Activated T-helper 1 cell treated with Interleukin-2 at 50 U/mL for 16 hours (primary cell): ENCODE measurements around the gene AFTPH.

ENCODE experiments used
- DNase-seq: peaks from one replicate; pipeline ENCODE4 v3.0.0-alpha.2; 2020; ENCODE audit warnings: low read depth

Gene AFTPH

DNA sequence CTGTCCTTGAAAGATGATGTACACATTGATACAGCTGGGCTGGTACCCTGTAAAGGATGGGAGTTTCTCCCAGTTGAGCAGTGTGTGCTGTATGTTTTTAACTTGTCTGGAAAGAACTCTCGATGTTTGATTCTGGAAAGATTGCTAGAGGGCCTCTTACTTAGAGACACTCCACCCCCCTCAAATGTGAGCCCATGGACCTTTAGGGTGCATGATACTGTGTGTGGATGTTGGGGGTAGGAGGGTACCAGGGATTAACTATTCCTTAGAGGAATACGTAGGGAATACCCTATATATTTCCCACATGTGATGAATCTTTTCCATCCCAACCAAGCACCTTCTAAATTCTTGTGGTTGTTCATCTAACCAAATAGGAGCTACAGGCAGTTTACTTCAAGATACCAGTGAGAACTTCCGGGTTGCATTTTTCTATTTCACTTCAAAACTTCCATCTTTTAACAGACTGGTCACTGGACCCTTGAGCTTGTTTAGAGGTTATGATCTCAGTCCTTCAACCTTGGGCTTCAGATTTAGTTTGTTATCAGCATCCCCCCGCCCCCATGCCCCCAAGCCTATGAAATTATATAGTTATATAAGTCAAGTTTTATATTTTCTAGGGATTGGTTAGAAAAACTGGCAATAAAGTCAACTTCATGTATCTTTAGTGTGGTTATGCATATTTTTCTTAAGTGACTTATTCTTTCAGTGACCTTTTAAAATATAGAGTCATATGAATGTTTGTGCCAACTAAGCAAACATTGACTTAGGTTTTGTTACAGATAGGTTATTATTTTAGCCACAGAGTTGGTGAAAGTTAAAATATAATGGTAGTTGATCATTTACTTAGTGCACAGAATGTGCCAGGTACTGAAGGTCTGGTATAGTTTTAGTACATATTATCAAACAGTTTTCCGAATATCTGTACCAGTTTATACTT is 18.2 kb downstream of the AFTPH start:
- no peak for DNase-seq

DNA sequence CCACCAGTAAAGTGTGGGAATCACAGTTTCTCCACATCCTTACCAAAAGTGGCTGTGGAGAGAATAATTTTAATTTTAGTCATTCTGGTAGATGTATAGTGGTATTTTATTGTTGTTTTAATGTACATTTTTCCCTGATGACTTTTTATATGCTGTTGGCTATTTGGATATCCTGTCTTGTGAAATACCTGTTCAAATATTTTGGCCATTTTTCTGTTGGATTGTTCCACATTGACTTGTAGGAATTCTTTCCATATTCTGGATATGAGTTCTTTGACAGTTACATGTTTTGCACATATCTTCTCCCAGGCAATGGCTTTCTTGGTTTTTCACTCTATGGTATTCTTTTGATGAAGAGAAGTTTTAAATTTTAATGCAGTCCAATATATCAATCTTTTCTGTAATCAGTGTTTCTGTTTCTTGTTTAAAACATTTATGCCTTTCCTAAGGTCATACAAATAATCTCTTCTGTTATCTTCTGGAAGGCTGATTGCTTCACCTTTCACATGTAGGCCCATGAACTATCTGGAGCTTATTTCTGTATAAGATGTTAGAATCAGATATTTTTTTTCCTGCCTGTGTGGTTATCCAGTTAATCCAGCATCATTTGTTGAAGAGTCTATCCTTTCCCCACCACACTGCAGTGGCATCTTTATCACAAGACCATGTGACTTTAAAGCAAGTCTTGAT is 19.0 kb downstream of the AFTPH start:
- DNase-seq = no peak

DNA sequence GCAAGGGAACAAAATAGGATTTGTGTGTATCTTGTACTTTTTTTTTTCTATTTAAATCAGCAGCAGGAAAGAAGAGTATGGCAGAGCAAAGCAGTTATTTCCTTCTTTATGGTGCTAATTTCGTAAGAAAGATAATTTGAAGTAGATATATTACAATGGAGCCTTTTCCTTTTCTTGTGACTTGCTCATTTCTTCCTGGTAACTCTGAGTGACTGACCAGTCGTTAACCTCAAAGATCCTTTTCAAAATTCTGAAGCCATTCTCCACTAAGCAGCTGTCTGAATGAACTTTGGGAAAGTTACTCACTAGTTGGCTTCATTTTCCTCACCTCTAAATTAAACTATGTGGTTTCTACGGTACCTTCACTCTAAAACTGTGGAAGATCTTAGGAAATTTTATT is 24.6 kb downstream of the AFTPH start:
- no peak for DNase-seq

DNA sequence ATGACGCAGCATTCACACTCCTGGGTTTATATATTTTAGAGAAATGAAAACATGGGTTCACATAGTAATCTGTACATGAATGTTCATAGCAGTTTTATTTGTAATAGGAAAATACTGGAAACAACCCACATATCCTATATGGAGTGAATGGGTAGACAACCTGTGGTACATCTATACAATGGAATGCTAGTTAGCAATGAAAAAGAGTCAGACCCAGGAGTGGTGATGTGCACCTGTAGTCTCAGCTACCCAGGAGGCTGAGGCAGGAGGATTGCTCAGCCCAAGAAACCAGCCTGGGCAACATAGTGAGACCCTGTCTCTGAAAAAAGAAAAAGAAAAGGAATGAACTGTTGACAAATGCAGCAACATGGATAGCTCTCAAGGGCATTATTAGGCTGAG is 25.9 kb downstream of the AFTPH start:
- no peak for DNase-seq

DNA sequence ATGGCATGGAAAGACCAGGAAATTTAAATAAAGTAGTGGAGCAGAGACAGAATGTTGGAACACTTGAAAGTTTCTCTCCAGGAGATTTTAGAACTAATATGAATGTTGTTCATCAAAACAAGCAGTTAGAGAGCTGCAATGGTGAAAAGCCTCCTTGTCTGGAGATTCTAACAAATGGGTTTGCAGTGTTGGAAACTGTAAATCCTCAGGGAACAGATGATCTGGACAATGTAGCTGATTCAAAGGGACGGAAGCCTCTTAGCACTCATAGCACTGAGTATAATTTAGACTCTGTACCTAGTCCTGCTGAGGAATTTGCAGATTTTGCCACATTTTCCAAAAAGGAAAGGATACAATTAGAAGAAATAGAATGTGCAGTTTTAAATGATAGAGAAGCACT is 27.7 kb downstream of the AFTPH start:
- DNase-seq = no peak

DNA sequence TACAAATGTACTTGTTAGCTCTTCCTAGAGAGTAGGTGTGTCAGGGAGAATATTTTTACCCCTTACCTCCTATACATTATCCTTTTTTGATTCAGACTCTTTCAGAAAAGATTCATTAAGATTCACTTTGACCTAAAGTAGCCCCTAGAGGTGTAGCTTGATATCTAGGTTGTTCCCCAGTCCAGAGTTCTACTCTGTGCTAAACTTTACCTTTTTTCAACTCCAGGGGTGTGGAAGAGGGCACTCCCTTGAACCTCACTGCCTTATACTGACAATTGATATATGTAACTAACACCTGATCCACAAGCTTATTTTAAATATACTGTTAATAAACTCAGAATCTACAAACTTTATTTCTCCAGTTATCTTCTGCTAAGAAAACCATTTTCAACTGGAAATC is 30.0 kb downstream of the AFTPH start:
- DNase-seq = no peak

DNA sequence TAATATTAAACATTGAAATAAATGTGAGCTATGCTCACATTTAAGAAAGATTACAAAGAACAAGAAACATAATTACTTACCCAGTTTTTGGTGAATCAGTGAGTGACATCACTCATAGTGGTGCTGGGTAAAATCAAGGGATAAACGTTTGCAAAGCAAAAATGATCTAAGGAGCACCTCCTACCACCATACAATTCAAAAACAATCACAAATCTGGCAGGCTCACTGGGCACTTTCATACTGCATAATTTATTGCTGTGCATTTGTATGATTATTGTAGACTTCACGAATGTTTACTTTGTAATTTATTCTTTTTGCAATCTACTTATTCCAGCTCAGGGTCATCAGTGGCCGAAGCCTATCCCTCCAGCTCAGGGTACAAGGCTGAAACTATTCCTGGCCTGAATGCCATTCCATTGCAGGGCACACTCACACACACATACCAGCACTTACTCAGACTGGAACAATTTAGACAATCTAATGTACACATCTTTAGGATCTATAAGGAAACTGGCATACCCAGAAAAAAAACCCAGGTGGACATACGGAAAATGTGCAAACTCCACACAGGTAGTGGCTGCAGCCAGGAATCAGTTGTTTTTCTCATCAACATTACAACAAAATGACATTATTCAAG is 34.4 kb downstream of the AFTPH start:
- DNase-seq = no peak

DNA sequence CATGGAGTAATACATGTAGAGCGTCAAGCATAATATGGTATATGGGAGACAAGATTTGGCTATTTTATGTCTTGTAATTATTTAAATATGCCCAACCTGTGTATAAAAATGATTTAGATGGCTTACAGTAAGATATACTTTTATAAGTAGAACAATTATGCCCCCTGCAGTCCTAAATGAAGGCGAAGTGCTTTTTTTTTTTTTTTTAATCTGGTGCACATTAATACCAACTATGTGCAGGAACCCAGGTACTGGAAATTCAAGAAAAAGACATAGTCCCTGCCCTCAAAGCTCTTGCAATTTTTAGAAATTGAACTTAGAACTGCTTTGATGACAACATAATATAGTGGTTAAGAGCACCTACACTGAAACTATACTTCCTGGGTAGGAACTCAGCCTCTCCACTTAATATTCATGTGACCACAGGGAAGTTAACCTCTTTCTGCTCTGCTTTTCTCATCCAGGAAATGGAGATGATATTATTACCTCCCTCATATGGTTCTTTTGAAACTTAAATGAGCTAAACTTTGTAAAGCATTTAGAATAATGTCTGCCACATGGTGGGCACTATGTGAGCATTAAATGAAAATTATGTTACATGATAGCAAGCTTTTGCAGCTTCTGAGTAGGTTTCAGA is 38.1 kb downstream of the AFTPH start:
- DNase-seq = no peak

DNA sequence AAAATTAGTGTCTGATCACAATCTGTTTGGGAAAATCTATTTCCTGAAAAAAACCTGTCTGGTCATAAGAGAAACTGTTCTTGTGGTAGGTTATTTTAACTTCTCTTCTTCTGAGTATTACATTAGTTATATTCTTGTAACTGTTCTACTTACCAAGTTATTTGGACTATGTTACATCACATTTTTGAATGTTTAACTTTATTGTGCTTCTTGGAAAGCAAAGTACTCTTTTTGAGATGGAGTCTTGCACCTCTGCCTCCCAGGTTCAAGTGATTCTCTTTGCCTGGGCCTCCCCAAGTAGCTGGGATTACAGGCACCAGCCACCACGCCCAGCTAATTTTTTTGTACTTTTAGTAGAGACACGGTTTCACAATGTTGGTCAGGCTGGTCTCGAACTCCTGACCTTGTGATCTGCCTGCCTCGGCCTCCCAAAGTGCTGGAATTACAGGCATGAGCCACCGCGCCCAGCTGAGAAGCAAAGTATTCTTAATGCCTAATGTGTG is 39.4 kb downstream of the AFTPH start:
- DNase-seq = no peak

DNA sequence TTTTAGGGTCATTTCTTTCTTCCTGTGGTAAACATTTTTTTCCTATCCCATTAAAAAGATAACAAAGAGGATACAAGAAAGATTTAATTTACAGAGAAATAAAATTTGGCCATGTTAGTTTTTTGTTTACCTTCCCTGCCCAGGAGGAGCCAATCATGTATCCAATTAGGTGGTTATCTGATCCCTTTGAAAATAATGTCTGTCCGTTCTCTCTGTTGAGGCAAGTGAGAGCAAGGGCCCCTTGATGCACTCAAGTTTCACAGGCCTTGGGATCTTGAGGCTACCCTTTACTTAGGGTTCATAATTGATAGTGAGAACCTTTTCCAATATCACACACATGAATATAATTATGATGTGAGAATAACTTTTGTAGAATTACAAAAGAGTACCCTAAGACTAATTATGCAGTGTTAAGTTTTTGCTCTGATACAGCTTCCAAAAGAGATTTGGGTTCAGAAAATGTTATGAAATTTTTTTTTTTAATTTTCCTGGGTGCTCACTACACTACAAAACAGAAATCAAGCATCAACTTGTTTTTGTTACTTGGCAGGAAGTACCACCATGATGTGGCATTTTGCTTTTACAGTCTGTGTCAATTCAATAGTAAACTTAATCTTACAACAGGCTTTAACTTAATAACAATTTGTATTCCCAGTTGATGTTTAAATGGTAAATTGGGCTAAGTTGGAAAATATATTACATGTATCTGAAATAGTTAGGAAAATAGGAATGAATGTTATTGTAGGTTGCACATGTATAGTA is 42.0 kb downstream of the AFTPH start:
- DNase-seq = no peak

DNA sequence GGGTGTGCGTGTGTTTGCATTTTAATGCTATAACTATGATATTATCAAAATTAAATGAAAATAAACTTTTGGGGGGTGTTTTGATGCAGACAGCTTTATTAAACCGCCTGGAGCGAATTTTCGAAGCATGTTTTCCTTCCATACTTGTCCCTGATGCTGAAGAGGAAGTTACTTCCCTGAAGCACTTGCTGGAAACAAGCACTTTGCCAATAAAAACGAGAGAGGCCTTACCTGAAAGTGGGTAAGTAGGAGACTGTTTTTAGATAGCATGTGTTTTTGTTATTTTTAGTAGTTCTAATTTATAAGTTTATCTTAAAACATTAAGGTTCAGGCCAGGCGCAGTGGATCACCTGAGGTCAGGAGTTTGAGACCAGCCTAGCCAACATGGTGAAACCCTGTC is 43.3 kb downstream of the AFTPH start:
- DNase-seq = no peak

DNA sequence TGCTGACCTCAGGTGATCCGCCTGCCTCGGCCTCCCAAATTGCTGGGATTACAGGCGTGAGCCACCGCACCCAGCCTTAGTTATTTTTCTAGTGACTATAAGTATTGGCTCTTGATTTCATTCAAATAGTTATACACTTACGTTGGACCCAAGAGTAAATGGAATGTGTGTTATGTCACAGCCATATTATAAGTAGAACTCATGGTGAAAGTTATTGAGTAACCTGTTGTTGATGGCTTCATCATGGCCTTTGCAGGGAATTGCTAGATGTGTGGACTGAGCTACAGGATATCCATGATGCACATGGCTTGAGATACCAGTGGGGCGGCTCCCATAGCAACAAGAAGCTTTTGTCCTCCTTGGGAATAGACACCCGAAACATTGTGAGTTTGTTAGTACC is 44.7 kb downstream of the AFTPH start:
- no peak for DNase-seq

DNA sequence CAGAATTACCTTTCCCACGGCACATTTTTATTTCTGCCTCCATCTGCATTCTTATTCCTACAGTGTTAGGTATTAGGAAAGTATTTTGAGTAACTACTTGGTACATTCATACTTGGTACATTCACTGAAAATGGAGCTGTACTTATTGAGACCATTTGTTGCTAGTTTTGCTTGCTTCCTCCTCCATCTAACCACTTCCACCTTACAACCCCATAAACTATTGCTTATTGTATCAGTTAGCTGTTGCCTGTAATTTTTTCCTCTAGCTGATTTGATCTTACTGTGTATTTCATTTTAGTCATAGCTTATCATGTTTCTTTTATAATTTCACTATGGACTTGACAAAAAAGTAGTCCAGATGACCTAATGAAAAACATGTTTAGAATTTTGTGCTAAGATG is 50.7 kb downstream of the AFTPH start:
- DNase-seq = no peak

DNA sequence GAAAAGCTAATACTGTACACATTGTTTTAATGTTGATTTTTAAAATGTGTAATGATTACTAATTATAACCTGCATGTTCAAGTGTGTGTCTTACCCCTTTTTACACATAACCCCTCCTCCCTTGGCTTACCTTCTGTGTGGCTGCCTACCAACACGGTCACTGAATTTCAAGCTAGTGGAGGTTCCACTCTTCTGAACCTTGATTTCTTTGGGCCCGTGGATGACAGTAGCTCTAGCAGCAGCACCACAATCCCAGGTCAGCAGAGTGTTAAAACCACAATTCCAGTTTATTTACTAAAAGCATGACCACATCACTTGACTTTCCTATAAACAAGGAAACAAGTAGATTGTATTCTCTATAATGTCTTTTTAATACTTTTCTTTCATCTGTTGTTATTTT is 56.9 kb downstream of the AFTPH start:
- DNase-seq = no peak

DNA sequence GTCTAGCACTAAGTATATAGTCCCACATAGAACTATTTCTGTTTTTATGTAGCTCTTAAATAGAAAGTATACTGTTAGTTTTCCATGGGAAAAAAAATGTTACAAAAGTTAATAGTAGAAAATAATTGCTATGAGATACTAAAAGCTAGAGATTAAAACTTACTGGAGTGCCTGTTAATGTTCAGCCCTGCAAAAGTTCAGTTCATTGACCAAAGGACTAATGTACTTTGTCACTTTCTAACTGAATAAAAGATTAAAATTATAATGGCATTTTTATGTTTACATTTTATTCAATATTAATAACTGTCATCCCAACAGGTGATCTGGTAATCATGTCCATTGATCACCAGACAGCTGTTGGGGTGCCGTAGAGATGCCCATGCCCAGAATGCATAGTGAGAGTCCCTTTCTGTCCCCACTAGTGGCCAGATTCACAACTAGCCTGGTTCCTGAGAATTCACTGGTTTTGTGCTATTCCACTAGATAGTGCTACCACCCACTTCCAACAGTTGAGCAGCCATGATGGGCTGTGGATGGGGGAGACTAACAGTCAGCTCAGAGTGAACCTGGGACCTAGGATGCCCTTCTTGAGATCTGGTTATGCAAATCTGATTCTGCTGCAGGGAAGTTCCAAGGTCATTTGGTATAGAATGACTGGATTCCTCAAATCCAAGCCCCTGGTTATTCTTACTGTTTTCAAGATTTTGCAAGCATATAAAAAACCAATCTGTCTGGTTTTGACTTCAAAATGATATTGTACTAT is 57.8 kb downstream of the AFTPH start:
- no peak for DNase-seq

DNA sequence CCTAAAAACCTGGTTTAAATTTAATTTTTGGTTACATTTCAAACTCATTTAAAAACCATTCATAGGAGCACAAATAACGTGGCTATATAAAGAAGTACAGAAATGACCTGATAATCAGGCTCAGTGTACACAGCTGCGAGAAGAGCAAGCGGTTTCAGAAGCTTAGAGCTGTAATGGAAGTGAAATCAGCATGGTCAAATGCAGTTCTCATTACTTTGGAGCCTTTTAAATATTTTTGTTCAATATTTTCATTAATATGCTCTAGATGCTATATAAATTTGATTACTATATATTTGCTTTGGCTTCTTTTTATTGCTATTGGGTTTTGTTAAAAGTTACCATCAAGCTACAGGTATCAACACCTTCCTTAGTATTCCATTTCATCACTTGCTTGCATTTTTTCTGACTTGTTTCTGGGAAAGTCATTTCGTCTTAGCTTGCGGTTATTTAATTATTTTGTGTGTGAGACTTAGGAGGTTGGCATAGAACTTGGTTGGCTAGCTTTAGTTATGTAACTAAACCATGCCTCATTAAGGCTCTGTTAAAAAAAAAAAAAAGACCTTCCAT is 58.7 kb downstream of the AFTPH start:
- no peak for DNase-seq

DNA sequence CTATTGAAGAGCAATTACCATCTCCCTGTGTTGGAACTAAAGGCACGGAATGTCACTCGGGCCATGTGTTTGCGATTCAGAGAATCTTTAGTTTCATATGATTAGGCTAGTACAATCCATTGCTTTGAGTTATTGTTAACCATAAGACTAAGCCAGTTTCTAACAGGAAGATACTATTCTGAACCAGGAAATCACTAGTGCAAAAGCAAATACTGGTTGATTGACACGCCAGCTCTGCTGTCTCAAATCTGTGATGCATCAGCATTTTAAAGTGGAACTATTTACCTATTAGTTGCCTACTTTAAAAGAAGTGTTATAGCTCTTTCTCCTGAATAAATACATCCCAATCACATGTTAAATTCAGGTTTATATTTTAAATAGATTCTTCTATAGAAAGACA is 61.9 kb downstream of the AFTPH start:
- DNase-seq = no peak

DNA sequence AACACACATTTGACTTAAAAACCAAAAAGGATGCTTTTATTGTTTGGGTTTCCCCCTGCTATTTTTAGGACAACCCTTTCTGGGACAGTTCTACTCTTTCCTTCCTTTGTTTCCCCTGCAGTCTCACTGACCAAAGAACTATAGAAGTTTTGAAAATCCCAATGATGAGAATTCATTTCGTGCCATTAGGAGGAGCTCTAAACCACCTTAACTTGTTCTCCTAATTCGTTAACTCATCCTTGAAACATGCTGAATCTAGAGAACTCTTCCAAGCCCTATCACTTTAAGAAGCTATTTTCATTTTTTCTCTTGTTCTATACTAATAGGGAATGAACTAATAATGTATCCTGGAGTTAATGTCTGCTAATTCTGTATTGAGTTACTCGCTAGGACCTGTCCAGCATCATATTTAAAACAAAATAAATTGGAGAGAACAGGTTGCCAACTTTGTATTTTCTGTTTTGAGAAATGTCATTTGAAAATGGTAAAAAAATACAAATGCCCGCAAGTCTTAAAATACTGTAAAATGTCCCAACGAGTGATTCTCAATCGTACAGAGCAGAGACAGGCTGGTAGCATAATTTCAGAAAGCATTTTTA is 62.9 kb downstream of the AFTPH start:
- no peak for DNase-seq

DNA sequence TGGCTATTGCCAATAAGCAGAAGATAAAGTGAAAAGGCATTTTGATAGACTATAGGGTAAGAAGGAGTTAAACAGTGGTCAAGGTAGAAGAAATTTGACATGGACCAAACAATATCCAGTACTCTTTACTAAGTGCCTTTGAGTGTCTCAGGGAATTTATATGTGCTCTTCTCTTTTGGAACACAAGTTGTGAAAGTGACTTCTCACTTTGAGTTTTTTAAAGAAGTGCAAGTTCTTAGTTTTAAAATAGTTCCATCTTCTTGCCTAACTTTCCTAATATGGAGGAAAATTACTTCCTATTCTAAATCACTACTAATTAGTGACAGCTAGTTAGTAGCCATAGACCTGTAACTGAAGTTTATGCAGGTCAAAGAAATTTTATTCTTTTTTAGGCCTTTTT is 63.4 kb downstream of the AFTPH start:
- DNase-seq = no peak

DNA sequence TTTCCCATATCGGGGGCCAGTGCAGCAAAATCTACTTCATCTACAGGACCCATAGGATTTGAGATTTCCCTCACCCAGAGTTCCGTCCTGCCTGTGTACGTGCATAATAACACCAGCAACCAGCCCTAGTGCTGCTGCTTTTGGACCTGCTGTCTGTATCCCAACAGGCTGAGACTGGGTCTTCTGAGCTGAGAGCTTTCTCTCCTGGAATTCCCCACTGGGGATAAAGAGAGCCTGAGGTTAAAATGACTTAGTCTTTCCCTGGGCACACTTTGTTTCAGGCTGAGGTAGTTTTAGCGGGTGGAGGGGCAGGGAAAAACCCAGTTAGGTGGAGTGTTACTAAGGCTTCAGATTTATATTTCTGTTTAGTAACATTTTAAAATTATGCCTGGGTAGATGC is 67.1 kb downstream of the AFTPH start:
- no peak for DNase-seq
